HG03460 (cell line): ENCODE data around the gene LRSAM1.

Source experiments
- ATAC-seq: cut with Tn5 transposase; IDR thresholded peaks from one replicate; pipeline ENCODE4 v1.9.1; 2021; ENCODE audit not compliant: unreplicated experiment

LRSAM1 gene

DNA sequence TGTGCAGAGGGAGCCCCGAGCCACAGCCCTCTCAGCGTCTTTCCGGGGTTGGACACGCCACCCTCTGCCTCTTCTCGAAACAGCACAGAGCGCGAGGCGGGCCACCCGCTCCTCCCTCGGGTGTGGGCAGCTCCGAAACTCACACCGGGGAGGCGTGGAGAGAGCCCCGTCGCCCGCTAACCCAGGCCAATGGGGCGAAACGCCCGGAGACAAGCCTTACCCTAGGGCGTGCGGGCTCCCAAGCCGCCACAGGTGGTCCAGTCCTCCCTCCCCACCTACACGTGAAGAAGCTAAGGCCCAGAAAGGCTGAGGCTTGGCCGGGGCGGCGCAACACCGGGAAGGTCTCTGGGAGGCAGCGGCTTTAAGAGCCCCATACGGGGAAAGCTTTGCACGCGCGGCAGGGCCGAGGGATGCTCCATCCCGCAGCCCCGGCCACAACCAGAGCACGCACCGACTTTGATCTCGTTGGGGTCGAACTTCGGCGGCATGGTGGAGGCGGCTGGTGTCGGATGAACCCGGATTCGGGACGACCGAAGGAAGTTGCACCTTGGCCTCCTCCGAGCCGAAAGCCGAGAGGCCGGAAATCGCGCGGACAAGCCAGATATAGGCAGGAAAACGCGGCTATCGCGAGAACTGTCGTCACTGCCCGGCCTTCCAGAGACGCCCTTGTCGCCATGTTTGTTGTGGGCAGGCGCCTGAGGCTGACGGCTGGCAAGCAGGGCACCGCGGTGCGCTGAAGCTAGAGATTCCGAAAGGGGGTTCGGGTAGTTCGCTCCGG, at the start of gene LRSAM1, which contains the start of gene RPL12:
TSS of gene LRSAM1 (plus strand) at position 681 of the 778 bp plus-strand sequence. CDS start 3,018 bp downstream, outside the sequence.
TSS of gene RPL12 (minus strand) at position 577 of the 778 bp plus-strand sequence. CDS start at position 488, 89 bp downstream.
- ATAC-seq = peak; percentile 59

DNA sequence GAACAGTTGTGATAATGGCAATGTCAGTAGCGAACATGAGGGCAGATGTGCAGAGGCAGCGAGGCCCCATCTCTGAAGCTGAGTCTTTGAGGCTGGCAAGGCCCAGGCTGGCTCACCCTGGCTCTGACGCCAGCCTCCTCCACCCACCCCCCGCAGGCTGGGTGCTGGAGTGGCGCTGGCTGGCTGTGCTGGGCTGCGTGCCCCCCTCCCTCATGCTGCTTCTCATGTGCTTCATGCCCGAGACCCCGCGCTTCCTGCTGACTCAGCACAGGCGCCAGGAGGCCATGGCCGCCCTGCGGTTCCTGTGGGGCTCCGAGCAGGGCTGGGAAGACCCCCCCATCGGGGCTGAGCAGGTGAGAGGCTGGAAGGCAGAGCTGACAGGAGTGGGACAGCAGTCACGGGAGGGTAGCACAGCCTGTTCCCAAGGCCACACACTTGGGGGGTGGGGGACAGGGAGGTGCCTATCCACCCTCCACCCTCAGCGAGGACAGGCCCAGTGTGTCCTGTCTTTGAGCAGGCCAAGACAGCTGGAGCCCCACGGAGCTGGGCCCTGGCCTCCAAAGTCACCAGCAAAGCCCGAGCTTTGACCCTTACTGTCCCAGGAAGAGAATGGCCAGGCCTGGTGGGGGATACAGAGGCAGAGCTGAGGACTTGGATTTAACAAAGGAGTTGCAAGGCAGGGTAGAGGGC, 48.8 kb upstream of the LRSAM1 start:
- ATAC-seq = no peak

GRCh38 chr9:127403507-127404192, 47.7 kb upstream of the LRSAM1 start:
- ATAC-seq = no peak

DNA sequence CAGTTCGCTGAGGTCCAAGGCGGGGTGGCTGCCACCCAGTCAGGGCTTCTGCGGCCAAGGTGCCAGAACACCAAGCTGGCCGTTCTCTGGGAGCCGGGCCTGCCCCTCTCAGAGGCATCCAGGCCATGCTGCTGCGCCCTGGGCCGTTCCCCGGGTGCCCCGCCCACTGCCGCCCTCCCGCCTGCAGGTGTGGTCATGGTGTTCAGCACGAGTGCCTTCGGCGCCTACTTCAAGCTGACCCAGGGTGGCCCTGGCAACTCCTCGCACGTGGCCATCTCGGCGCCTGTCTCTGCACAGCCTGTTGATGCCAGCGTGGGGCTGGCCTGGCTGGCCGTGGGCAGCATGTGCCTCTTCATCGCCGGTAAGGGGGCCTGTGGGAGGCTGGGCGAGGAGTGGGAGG, 46.7 kb upstream of the LRSAM1 start:
- ATAC-seq = no peak

GRCh38 chr9:127405344-127406125, 45.8 kb upstream of the LRSAM1 start:
- no peak for ATAC-seq

GRCh38 chr9:127406799-127407491, 44.4 kb upstream of the LRSAM1 start:
- ATAC-seq = no peak

GRCh38 chr9:127407492-127407843, 43.8 kb upstream of the LRSAM1 start:
- ATAC-seq = no peak

DNA sequence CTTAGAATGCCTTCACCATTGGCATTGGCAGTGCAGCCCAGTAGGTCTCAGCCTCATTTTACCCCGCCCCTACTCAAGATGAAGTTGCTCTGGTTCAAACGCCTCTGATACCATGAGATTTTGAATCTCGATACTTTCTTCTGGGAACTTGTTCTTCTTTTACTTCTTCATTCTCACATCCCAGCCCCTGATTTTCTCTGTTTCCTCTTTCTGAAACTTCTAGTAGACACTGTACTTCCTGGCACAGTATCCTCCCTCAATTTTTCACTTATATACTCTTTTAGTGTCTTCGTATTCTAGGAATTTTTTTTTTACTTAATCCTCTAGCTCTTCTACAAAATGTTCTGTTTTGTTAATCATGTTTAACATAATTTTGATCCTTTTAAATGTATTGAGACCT, 40.2 kb upstream of the LRSAM1 start:
- ATAC-seq = no peak

GRCh38 chr9:127415141-127415540, 36.2 kb upstream of the LRSAM1 start:
- no peak for ATAC-seq

GRCh38 chr9:127415657-127416056, 35.7 kb upstream of the LRSAM1 start:
- no peak for ATAC-seq

DNA sequence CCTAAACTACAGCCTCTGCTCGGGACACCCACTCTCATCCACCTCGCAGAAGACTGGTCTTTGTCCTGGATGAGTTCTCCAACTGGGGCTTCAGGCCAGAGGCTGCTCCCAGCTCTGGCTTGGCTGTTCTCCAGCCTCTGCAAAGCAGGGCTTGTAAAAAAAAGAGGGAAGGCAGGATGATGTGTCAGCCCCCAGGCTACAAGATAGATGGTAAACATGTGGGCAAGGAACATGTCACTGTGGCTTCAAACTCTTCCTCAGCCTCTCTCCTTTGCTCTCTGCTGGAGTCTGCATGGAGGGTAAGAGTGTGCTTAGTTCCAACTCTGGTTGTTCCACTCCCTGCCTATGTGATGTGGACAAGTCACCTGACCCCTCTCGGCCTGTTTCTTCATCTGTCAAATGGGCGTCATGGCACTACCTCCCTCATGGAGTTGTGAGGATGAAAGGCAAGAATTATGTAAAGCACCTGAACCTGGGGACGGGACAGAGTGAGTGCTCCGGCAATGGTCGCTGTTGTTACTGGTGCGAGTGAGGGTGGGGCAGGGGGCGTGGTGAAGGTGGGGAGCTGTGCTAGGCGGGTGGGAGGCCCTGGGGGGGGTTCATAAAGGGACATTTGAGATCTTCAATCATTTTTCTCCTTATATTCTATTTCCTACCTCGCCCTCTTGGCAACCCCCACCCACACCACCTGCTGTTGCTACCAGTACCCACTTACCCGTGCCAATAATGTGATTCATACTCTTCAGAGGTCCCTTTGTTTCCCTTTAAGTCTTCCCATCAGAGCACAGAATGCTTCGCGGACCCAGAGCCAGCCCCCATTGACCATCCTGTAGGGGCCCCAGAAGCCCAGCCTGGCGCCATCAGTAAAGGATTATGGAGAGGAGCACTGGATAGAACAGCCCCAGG, 33.9 kb upstream of the LRSAM1 start:
- no peak for ATAC-seq

DNA sequence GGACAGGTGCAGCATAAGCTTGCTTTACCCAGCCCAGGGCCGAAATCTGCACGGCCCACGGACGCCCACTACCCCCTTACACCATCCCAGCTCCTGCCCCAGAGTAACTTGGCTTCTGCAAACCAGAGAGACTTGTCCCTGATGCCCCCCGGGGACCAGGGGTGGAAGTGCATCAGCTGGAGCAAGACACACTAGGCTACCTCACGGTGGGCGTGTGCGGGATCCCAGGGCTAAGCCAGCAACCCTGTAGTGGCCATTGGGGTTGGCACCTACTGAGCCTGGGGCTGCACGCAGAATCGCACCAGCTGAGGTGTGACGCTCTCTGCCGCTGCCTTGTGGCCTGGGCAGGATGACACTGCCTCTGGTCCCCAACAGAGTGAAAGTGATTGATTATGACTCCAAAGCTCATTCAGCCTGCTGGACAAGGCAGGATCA, 33.3 kb upstream of the LRSAM1 start:
- ATAC-seq = no peak

DNA sequence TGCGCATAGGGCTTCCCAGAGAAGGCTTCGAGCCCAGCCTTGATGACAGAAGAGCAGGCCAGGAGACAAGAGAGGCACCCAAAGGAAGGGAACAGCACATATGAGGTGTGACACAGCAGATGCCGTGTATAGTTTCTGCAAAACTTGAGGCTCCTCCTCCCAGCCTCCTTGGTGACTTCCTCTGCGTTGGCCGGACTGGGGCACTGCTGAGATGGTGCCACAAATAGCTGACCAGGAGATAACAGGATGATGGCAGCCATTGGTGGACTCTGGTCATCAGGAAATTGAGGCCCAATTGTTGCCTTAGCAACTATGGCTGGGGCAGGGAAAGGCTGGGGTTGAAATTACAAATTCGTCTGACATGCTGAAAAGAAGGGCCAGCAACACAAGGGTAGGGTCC, 32.0 kb upstream of the LRSAM1 start:
- ATAC-seq = no peak

GRCh38 chr9:127421057-127421456, 30.3 kb upstream of the LRSAM1 start:
- no peak for ATAC-seq

GRCh38 chr9:127422133-127422782, 29.1 kb upstream of the LRSAM1 start:
- no peak for ATAC-seq

DNA sequence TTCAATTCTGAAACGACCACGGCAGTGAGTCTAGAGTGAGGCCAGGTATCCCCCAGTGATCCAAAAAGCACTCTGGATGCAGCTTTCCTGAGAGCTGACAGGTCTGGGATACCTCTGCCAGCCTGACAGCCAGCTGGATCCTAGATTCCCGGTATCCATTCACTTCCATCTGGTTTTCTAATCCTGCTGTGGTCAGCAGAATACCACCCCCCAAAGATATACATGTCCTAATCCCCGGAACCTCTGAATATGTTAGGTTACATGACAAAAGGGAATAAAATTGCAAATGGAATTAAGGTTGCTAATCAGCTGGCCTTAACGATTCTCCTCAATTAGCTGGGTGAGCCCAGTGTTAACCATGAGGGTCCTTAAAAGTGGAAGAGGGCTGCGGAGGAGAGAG, 28.5 kb upstream of the LRSAM1 start:
- ATAC-seq = no peak

- ATAC-seq = no peak
Observed at GRCh38 chr9:127423476-127423933, 27.8 kb upstream of the LRSAM1 start.

DNA sequence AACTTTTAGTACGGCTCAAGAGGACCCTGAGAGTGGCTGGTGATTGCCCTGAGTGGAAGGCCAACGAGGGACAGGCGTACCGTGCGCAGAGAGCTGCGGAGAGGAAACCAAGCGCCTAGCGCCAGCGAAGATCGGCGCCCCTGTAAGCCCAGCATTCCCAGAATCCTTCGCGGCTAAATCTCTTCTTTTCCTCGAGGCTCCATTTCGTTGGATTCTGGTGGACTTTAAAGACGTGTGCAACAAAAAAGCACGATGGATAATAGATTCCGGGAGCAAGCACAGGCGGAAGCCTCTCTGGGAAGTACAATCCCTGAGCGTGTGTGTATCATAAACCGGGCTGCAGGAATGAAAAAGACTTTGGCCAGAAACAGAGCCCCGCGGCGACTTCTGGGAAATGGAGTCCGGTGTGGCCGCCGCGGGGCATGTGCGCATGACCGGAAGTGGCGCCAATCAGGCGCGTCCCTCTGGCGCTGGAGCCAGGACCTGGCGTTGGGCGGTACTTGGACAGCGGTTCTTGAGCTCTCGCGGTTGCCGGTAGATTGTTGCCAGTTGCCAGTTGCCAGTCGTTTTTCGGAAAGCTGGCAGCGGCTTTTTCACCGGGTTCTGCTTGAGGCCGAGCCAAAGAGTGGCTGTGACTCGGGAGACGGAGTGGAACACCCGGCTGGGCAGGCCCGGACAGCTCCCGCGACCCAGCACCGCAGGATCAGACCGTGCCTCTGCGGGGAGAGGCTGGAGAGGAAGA, 27.2 kb upstream of the LRSAM1 start, which contains the start of gene ZNF79:
TSS of gene ZNF79 (plus strand) at position 449 of the 742 bp plus-strand sequence. CDS start 406 bp downstream, outside the sequence.
- ATAC-seq = peak; percentile 84
